Ammon's horn (tissue), 1 donor: ENCODE measurements around the gene GLG1.

Experiments
- DNase-seq: peaks from one replicate; pipeline ENCODE4 v3.0.0-alpha.2; 2016; ENCODE audit warnings: low spot score

The GLG1 gene

GRCh38 chr16:74608944-74609343 is 2.0 kb upstream of the GLG1 start:
- DNase-seq: no peak

DNA sequence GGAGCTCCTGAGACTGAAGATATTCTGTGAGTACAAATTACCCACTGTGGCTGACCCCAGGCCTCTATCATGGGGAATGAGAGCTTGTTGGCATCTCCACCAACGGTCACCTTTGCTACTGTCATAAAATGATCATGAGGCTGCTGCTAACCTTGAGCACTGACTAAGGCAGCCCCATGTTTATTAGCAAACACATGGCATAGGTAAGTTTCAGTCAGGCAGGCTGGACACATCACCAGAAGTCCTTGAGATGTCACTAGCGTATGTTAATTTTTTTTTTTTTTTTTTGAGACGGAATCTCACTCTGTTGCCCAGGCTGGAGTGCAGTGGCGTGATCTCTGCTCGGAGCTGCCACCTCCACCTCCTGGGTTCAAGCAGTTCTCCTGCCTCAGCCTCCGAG is 1.5 kb upstream of the GLG1 start:
- no peak for DNase-seq

DNA sequence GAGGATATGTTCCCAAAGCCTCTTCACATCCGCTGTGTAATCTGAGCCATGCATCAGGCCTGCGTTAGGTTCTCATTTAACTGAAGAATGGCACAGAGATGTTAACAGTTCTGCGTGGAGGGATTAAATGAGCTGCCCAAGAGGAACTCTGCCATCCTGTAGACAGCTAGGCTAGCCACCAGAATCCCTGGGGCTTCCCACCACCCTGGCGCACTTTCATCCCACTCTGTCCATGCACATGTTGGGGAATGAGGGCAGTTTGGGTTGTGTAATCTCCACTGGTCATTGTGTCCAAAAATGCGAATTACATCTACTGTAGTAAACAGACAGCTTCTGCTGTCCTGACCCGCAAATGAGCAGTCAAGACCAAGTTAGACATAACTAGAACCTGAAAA is 1.0 kb upstream of the GLG1 start:
- no peak for DNase-seq

- no peak for DNase-seq
These were observed 522 bp upstream of the GLG1 start for GRCh38 chr16:74607310-74607961.

DNA sequence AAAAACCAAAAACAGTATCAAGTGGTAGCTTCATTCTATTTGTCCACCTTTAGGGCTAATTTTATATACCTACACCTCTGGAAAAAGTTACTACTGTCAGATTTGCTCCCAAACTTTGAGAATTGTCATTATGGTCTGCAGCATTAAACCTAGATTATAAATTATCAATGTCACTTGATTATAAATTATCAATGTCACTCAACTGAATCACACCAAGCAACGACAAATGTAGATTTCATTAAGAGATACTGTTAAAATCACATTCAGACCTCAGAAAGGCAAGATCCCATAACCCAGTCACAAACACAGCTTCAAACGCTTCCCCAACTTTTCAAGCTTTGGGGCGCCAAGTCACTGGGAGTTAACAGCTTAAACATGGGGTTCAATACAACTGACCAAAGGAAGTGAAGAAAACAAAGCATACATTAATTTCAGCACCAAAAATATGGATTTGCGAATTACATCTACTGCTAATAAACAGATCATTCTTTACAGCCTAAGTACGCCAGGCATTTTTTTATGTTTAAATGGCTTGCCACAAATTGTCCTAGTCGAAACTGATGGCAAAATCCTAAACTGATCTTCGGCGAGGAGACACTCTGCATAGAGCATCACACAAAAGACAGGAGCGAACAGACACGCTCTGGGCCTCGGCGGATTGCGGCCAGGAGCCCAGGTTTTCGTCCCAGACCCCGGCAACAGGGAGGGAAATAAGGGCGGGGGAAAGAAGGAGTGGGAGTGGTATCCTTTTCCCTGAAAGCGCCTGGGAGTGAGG is 981 bp downstream of the GLG1 start:
- no peak for DNase-seq

DNA sequence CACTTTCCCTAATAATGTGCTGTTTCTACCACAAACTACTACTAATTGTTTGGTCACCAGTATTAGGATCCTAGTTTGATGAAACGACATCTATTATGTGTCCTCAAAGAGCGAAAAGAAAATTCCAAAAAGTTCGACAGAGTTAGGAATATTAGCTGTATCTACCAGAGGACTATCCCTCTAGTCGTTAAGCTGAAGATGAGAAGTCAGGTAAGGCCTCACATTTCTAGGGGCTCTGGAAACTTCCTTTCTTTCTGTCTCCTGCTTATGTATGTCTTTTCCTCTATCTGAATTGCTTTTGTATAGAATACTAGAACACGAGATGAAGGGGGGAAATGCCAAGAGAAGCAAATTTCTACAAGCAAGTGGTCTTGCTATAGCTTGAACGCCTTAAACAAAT is 1.6 kb downstream of the GLG1 start:
- no peak for DNase-seq

DNA sequence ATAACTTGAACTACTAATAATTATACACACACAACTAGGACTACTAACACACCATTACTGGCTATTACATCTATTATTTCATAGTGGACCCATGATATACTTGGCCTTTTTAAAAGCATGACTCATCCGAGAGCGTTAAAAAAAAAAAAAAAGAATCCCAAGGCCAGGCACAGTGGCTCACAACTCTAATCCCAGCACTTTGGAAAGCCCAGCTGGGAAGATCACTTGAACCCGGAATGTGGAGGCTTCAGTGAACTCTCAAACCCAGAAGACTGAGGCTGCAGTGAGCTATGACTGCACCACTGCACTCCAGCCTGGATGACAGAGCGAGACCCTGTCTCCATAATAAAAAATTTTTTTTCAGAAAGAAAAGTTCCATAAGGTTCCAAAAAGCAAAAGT is 3.1 kb downstream of the GLG1 start:
- no peak for DNase-seq

GRCh38 chr16:74601126-74601871 is 5.6 kb downstream of the GLG1 start:
- DNase-seq: no peak

DNA sequence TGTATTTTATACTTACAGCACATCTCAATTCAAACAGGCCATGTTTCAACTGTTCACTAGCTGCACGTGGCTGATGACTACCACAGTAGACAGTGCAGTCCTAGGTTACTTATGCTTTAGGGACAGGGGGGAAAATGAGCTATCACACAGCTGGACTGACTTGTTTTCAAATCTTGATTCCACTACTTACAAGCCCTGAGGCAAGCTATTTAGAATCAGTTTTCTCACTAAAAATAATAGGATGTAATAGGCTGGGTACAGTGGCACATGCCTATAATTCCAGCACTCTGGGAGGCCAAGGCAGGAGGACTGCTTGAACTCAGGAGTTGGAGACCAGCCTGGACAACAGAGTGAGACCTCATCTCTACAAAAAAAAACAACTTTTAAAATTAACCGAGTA is 10.3 kb downstream of the GLG1 start:
- DNase-seq: no peak

- DNase-seq: no peak
These were observed 14.1 kb downstream of the GLG1 start for GRCh38 chr16:74592847-74593246.

GRCh38 chr16:74591876-74592650 is 14.9 kb downstream of the GLG1 start:
- DNase-seq: no peak

DNA sequence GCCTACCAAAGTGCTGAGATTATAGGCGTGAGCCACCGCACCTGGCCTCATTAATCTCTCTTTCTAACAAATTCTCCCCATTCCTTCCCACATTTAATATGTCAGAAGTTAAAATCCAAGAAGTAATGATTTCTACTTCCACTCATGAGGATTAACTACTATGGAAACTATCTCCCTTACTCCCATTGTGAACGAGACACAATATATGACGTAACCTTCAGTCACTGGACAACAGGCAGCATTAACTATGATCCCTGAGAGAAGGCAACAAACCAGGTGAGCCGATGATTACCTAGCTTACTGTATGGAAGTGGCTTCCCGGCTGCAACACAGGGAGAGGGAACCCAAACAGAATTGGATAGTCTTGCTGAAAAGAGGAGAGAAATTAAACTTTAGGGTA is 20.0 kb downstream of the GLG1 start:
- DNase-seq: no peak

- no peak for DNase-seq
These were observed 21.0 kb downstream of the GLG1 start for GRCh38 chr16:74585846-74586443.

DNA sequence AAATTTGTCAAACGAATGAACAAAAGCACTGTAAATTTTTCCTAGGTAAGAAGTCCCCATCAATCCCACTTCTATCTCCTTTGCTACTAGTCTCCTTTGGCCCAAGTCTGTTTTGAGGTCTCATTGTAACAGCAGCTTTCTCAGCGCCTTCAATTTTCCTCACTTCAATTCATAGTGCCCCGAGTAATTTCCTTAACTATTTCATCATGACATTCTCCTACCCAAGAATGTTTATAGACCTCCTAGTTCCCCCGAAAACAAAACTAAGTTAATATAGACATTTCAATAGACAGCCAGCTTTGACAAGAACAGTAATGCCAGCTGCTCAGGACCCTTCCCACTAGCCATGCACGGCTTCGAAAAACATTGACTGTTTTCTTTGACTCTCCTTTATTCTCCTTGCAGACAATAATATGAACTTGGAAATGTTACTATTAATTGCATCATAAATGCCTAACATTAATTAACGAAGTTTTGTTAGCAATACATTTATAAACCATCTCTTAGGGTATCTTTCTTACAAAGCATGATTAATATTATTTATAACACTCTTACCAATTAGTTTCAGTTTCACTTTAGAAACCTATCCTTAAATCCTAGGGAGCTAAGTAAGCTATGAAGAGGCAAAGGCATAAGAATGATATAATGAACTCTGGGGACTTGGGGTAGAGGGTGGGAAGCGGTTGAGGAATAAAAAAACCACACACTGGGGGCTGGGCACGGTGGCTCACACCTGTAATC is 22.8 kb downstream of the GLG1 start:
- no peak for DNase-seq

GRCh38 chr16:74582970-74583369 is 23.9 kb downstream of the GLG1 start:
- no peak for DNase-seq

DNA sequence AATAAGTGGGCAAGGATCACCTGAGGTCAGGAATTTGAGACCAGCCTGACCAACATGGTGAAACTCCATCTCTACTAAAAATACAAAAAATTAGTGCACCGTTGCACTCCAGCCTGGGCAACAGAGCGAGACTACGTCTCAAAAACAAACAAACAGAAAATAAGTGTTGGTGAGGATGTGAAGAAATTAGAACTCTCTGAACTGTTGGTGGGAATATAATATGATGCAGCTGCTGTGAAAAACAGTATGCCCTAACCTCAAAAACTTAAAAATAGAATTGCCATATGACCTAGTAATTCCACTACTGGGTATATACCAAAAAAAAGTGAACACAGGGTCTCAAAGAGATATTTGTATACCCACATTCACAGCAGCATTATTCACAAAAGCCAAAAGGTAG is 26.1 kb downstream of the GLG1 start:
- no peak for DNase-seq

DNA sequence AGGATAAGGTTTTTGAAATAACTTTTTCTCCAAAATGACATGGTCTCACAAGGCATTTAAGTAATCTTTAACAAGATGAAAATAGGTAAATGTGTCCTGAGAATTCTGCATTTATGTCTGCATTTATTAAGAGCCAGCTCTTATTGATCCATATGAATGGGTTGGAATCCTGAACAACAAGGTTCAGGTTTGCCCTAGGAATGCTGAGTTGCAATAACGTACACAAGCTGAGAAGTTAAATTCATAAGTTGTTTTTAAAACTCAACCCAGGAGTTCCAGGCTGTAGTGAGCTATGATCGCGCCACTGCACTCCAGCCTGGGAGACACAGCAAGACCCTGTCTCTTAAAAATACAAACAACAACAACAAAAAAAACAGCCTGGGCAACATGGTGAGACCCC is 28.1 kb downstream of the GLG1 start:
- no peak for DNase-seq

DNA sequence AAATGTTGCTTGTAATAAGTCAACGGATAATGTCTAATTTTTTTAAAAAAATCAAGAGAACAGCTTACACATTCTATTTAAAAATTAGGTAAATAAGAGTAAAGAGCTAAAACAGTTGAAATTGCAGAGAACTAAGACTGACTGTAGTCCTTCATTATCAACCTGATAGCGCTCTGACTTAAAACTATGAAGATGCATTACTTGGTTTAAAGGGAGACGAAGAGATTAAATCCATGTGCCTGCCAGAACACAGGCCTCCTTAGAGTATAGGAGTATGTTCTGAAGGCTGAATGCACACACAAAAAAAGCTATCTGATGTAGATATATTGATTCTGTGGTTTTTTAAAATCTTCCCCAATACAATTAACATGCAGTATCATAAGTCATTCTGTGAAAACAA is 28.5 kb downstream of the GLG1 start:
- DNase-seq: no peak

DNA sequence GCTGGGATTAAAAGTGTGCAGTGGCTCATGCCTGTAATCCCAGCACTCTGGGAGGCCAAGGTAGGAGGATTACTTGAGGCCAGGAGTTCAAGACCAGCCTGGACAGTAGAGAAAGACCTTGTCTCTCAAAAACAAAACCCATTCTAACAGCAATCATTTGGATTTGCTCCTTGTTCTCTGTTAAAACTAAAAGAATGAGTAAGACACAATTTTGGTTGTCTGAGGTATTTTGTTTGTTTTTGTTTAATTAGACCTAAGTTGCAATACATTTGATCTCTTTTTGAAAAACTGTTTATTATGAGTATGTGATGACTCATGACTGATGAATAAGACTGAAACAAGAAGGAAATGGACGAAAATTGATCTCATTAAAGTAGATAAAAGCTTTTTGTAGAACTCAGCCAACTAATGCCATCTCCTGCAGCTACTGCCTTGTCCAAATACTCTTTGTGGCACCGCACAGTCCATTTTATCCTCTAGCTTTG is 29.0 kb downstream of the GLG1 start:
- no peak for DNase-seq

- no peak for DNase-seq
These were observed 30.9 kb downstream of the GLG1 start for GRCh38 chr16:74575807-74576643.
